PC-3 (cell line): ENCODE measurements around the gene LYL1.
A peak's percentile ranks its signal among the peaks of the same experiment; 100 is the strongest.

ENCODE experiments used
- EZH2 ChIP-seq: fragments of 300-600 bp; sonication (generic); IDR thresholded peaks from one replicate; pipeline ENCODE4 v1.6.1; 2017; ENCODE audit warnings: antibody characterized with exemption, mild to moderate bottlenecking, low read length; ENCODE audit not compliant: unreplicated experiment
- EZH2phosphoT487 ChIP-seq: fragments of 300-600 bp; sonication (generic); IDR thresholded peaks from 2 replicates; pipeline ENCODE4 v1.6.1; 2018; ENCODE audit warnings: mild to moderate bottlenecking, antibody characterized with exemption, low read length, borderline replicate concordance
- TF ChIP-seq, protein P1 (sequence below): fragments of 300-600 bp; sonication (generic); conservative IDR thresholded peaks from 2 replicates; pipeline ENCODE4 v1.5.1; 2017; ENCODE audit warnings: antibody characterized with exemption, low read depth, mild to moderate bottlenecking, low read length

GRCh38 chr19:13104360-13104847, 1.7 kb upstream of the LYL1 start:
- no peak for TF ChIP-seq EZH2
- TF ChIP-seq, protein P1, sequence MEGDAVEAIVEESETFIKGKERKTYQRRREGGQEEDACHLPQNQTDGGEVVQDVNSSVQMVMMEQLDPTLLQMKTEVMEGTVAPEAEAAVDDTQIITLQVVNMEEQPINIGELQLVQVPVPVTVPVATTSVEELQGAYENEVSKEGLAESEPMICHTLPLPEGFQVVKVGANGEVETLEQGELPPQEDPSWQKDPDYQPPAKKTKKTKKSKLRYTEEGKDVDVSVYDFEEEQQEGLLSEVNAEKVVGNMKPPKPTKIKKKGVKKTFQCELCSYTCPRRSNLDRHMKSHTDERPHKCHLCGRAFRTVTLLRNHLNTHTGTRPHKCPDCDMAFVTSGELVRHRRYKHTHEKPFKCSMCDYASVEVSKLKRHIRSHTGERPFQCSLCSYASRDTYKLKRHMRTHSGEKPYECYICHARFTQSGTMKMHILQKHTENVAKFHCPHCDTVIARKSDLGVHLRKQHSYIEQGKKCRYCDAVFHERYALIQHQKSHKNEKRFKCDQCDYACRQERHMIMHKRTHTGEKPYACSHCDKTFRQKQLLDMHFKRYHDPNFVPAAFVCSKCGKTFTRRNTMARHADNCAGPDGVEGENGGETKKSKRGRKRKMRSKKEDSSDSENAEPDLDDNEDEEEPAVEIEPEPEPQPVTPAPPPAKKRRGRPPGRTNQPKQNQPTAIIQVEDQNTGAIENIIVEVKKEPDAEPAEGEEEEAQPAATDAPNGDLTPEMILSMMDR, result peak; percentile 94
- no peak for TF ChIP-seq EZH2phosphoT487
